HCT116 (cell line): ENCODE results near the gene UNC5C. TPM values are rescaled to one million over a fixed set of nuclear protein-coding genes. Genes with fewer than 3 reads are reported as not detected.

Source experiments
- ATAC-seq: fragments of 200-7000 bp; cut with Tn5 transposase; 2 replicates; pipeline ENCODE4 v1.9.1; 2020; ENCODE audit warnings: mild to moderate bottlenecking, moderate library complexity
- BruUV-seq: library from RNA; stranded (reverse); fragments of 400-500 nt; replicated peaks from 2 replicates; lab custom pipeline; 2021; lab: Mats Ljungman, UMichigan
- CTCF ChIA-PET: fragments of 300-600 bp; sonication (Branson Sonifier 250); formaldehyde crosslinking; loops from one replicate; lab custom pipeline; 2021; ENCODE audit warnings: antibody characterized with exemption; lab: Charles Lee
- POLR2A ChIA-PET: fragments of 300-600, 350-600 bp; sonication (Branson Sonifier 250); formaldehyde crosslinking; loops from one replicate; lab custom pipeline; 2021; ENCODE audit warnings: antibody characterized with exemption; lab: Charles Lee
- RAD21 ChIA-PET, 2 experiments: fragments of 300-600 bp; sonication (Branson Sonifier 250); formaldehyde crosslinking; loops; one replicate each; lab custom pipeline; 2023; ENCODE audit warnings: low total read pairs in 2 of 2; ENCODE audit not compliant: uncharacterized antibody in 2 of 2, unreplicated experiment in 2 of 2, low non-redundant PET in 1 of 2; lab: Charles Lee
- DNase-seq: peaks from one replicate; pipeline ENCODE4 v3.0.0-alpha.2; 2010; ENCODE audit warnings: low read depth, low spot score
- H2AFZ ChIP-seq: fragments of 200-600 bp; shearing (Covaris generic), sonication (generic); 2 replicates; pipeline ENCODE4 v1.6.1; 2017; ENCODE audit warnings: low read depth, mixed run types, mixed read lengths, antibody characterized with exemption, low read length; ENCODE audit not compliant: poor library complexity, severe bottlenecking
- H3K27ac ChIP-seq: 2 replicates; pipeline ENCODE4 v1.5.1; 2012; ENCODE audit warnings: low read depth, low read length
- H3K27me3 ChIP-seq: fragments of 200-600 bp; sonication (generic); 2 replicates; pipeline ENCODE4 v1.6.1; 2016; ENCODE audit warnings: mixed run types, low read length, mixed read lengths; ENCODE audit not compliant: insufficient read depth
- H3K36me3 ChIP-seq, 2 experiments: fragments of 200-500 bp in 1 of 2; fragments of 200-600 bp in 1 of 2; sonication (Bioruptor generic) in 1 of 2; sonication (generic) in 1 of 2; 2 replicates each; pipeline versions ENCODE4 v1.5.1 to v1.6.1; 2014 to 2016; ENCODE audit warnings: low read length in 2 of 2, inconsistent platforms in 1 of 2, mixed read lengths in 1 of 2, mixed run types in 1 of 2; ENCODE audit not compliant: insufficient read depth in 2 of 2, control insufficient read depth in 1 of 2
- H3K4me1 ChIP-seq, 2 experiments: fragments of 200-600 bp in 1 of 2; sonication (generic) in 1 of 2; 2 replicates each; pipeline versions ENCODE4 v1.5.1 to v1.6.1; 2012 to 2017; ENCODE audit warnings: low read length in 2 of 2, inconsistent platforms in 1 of 2, mild to moderate bottlenecking in 1 of 2, mixed read lengths in 1 of 2, mixed run types in 1 of 2, moderate library complexity in 1 of 2; ENCODE audit not compliant: insufficient read depth in 2 of 2, control insufficient read depth in 1 of 2
- H3K4me2 ChIP-seq: fragments of 200-600 bp; sonication (generic); 2 replicates; pipeline ENCODE4 v1.6.1; 2017; ENCODE audit warnings: mixed run types, low read length, mixed read lengths
- H3K4me3 ChIP-seq, 2 experiments: fragments of 200-600 bp in 1 of 2; sonication (generic) in 1 of 2; replicated peaks in 1 of 2; 2 replicates each; pipeline ENCODE4 v1.5.1; 2011 to 2016; ENCODE audit warnings: low read length in 2 of 2, control low read depth in 1 of 2, low read depth in 1 of 2, mild to moderate bottlenecking in 1 of 2, mixed read lengths in 1 of 2, mixed run types in 1 of 2
- H3K79me2 ChIP-seq: fragments of 200-600 bp; sonication (generic); 2 replicates; pipeline ENCODE4 v1.6.1; 2017; ENCODE audit warnings: mild to moderate bottlenecking, mixed run types, low read length, moderate library complexity, mixed read lengths; ENCODE audit not compliant: insufficient read depth
- H3K9ac ChIP-seq: fragments of 200-600 bp; sonication (generic); 2 replicates; pipeline ENCODE4 v1.6.1; 2016; ENCODE audit warnings: low read length, mixed read lengths
- H3K9me2 ChIP-seq: fragments of 200-600 bp; sonication (generic), shearing (Covaris generic); 2 replicates; pipeline ENCODE4 v1.6.1; 2017; ENCODE audit warnings: mixed run types, mild to moderate bottlenecking, moderate library complexity; ENCODE audit not compliant: insufficient read depth
- H3K9me3 ChIP-seq, 2 experiments: fragments of 200-500 bp in 1 of 2; fragments of 200-600 bp in 1 of 2; sonication (Bioruptor generic) in 1 of 2; sonication (generic) in 1 of 2; 2 replicates each; pipeline ENCODE4 v1.6.1; 2014 to 2017; ENCODE audit warnings: low read length in 2 of 2, mixed read lengths in 2 of 2, inconsistent platforms in 1 of 2, low read depth in 1 of 2, mild to moderate bottlenecking in 1 of 2, mixed run types in 1 of 2, moderate library complexity in 1 of 2; ENCODE audit not compliant: control insufficient read depth in 1 of 2, insufficient read depth in 1 of 2
- H4K20me1 ChIP-seq: fragments of 200-600 bp; sonication (generic), shearing (Covaris generic); 2 replicates; pipeline ENCODE4 v1.6.1; 2017; ENCODE audit warnings: mixed run types, mild to moderate bottlenecking, moderate library complexity; ENCODE audit not compliant: insufficient read depth
- CBX3 ChIP-seq: IDR thresholded peaks from 2 replicates; pipeline ENCODE4 v1.6.1; 2012; ENCODE audit warnings: low read depth
- CEBPB ChIP-seq: IDR thresholded peaks from 2 replicates; pipeline ENCODE4 v1.6.1; 2012; ENCODE audit warnings: low read depth
- EGR1 ChIP-seq: IDR thresholded peaks from 2 replicates; pipeline ENCODE4 v1.6.1; 2012; ENCODE audit warnings: low read depth
- EZH2phosphoT487 ChIP-seq: fragments of 200-600 bp; IDR thresholded peaks from 2 replicates; pipeline ENCODE4 v1.6.1; 2018; ENCODE audit warnings: antibody characterized with exemption, borderline replicate concordance
- FOSL1 ChIP-seq: IDR thresholded peaks from 2 replicates; pipeline ENCODE4 v1.6.1; 2012; ENCODE audit warnings: low read depth
- JUND ChIP-seq: IDR thresholded peaks from 2 replicates; pipeline ENCODE4 v1.6.1; 2012
- POLR2A ChIP-seq: IDR thresholded peaks from 2 replicates; pipeline ENCODE4 v1.7.0; 2011; ENCODE audit warnings: borderline replicate concordance; ENCODE audit not compliant: insufficient read depth, insufficient read length; ENCODE audit errors: extremely low read depth
- POLR2AphosphoS5 ChIP-seq: IDR thresholded peaks from 2 replicates; pipeline ENCODE4 v1.6.1; 2011; ENCODE audit warnings: mild to moderate bottlenecking, low read depth, low read length, moderate library complexity
- SIN3A ChIP-seq: IDR thresholded peaks from 2 replicates; pipeline ENCODE4 v1.6.1; 2012; ENCODE audit warnings: low read depth
- SP1 ChIP-seq: IDR thresholded peaks from 2 replicates; pipeline ENCODE4 v1.6.1; 2012; ENCODE audit warnings: low read depth
- SRF ChIP-seq: IDR thresholded peaks from 2 replicates; pipeline ENCODE4 v1.6.1; 2012; ENCODE audit warnings: low read depth
- TCF7L2 ChIP-seq: IDR thresholded peaks from 2 replicates; pipeline ENCODE4 v1.7.0; 2011; ENCODE audit warnings: borderline replicate concordance, inconsistent platforms; ENCODE audit not compliant: insufficient read depth, insufficient read length; ENCODE audit errors: extremely low read depth
- YY1 ChIP-seq: IDR thresholded peaks from 2 replicates; pipeline ENCODE4 v1.6.1; 2011; ENCODE audit warnings: low read length, low read depth, moderate library complexity, mild to moderate bottlenecking; ENCODE audit not compliant: insufficient replicate concordance; ENCODE audit errors: extremely low read depth
- ZFX ChIP-seq: fragments of 450-650 bp; IDR thresholded peaks from 2 replicates; pipeline ENCODE4 v1.6.1; 2017
- ZNF274 ChIP-seq: fragments of 200-500 bp; sonication (Bioruptor generic); IDR thresholded peaks from 2 replicates; pipeline ENCODE4 v1.6.1; 2014; ENCODE audit warnings: mild to moderate bottlenecking, low read depth, low read length, inconsistent platforms
- intact Hi-C: fragments of 100-400 bp; cut with micrococcal nuclease; formaldehyde crosslinking; loops from 2 replicates; pipeline ENCODE4 v1.10.0; 2022
- total RNA-seq: library from RNA; stranded (reverse); gene quantifications from one replicate; pipeline ENCODE4 v1.2.1, GENCODE V29; 2021; ENCODE audit not compliant: unreplicated experiment
- TF ChIP-seq, protein P1 (sequence below): IDR thresholded peaks from 2 replicates; pipeline ENCODE4 v1.6.1; 2012
- TF ChIP-seq, protein P2 (sequence below): IDR thresholded peaks from 2 replicates; pipeline ENCODE4 v1.6.1; 2012
- TF ChIP-seq, protein P3 (sequence below): IDR thresholded peaks from 2 replicates; pipeline ENCODE4 v1.6.1; 2011; ENCODE audit warnings: mild to moderate bottlenecking, low read length, moderate library complexity; ENCODE audit not compliant: insufficient replicate concordance; ENCODE audit errors: extremely low read depth
- TF ChIP-seq, protein P4 (sequence below), 3 experiments: fragments of 200-600 bp in 1 of 3; sonication (generic) in 1 of 3; IDR thresholded peaks in 2 of 3; conservative IDR thresholded peaks in 1 of 3; 2 replicates each; pipeline ENCODE4 v1.5.1; 2012 to 2017; ENCODE audit warnings: low read depth in 2 of 3, low read length in 2 of 3, antibody characterized with exemption in 1 of 3, borderline replicate concordance in 1 of 3, control low read depth in 1 of 3, mild to moderate bottlenecking in 1 of 3, mixed read lengths in 1 of 3, mixed run types in 1 of 3, moderate library complexity in 1 of 3; ENCODE audit not compliant: insufficient read depth in 1 of 3

The UNC5C gene
- total RNA-seq, 1 experiment from 2014 or later = not detected

DNA sequence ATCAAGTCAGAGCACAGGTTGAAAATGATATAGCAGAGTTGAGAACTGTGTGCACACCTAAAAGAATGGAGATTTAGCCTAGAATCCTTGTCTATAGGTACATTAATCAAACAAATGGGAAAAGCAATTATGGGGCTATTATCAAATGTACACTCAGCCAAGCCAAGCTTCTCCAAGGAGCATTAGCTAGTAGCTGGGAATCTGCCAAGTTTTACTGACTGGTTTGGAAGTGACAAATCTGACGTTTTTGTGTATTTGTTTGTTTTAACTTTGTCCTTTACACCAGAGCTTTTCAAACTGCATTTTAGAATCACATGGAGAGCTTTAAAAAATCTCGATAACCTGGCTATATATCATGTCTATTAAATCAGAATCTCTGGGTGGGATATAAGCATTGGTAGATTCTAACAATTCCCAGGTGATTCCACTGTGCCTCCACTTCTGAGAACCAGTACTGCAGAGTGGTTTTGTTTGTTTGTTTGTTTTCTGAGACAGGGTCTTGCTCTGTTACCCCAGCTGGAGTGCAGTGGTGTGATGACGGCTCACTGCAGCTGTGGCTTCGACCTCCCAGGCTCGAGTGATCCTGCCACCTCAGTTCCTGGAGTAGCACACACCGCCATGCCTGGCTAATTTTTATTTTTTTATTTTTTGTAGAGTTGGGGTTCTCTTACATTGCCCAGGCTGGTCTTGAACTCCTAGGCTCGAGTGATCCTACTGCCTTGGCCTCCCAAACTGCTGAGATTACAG is 279.8 kb downstream of the UNC5C start:
- ATAC-seq (no peak), DNase-seq (no peak)
- Histone ChIP-seq H3K27me3 (no peaks in the 10 kb centered on the region), H3K27ac (no peak overlapping the region), H4K20me1 (no peaks in the 10 kb centered on the region), H3K9ac (no peak overlapping the region), H3K4me1 (peaks cover 0 to 8% of the 10 kb centered on the region in 2 experiments; a peak in 1 of 4 replicates), H3K4me3 (no peak overlapping the region), H3K9me3 (no peaks in the 10 kb centered on the region), H3K36me3 (no peaks in the 10 kb centered on the region), H3K79me2 (no peaks in the 10 kb centered on the region), H3K4me2 (no peak overlapping the region), H3K9me2 (no peaks in the 10 kb centered on the region), H2AFZ (no peak overlapping the region)
- ChIA-PET RAD21 (no interaction called here), CTCF (no interaction called here), POLR2A (no interaction called here)
- intact Hi-C loops = no loop called here
- BruUV-seq = no TSS peak
- no peak for TF ChIP-seq YY1
- TF ChIP-seq CEBPB = no peak
- no peak for TF ChIP-seq POLR2A
- TF ChIP-seq, protein P1, sequence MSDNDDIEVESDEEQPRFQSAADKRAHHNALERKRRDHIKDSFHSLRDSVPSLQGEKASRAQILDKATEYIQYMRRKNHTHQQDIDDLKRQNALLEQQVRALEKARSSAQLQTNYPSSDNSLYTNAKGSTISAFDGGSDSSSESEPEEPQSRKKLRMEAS = no peak
- no peak for TF ChIP-seq EGR1
- no peak for TF ChIP-seq TCF7L2
- TF ChIP-seq FOSL1 = no peak
- TF ChIP-seq EZH2phosphoT487 = no peak
- no peak for TF ChIP-seq JUND
- TF ChIP-seq SP1 = no peak
- no peak for TF ChIP-seq ZNF274
- no peak for TF ChIP-seq CBX3
- TF ChIP-seq, protein P2, sequence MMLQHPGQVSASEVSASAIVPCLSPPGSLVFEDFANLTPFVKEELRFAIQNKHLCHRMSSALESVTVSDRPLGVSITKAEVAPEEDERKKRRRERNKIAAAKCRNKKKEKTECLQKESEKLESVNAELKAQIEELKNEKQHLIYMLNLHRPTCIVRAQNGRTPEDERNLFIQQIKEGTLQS = no peak
- TF ChIP-seq ZFX = no peak
- no peak for TF ChIP-seq SIN3A
- TF ChIP-seq, protein P3, sequence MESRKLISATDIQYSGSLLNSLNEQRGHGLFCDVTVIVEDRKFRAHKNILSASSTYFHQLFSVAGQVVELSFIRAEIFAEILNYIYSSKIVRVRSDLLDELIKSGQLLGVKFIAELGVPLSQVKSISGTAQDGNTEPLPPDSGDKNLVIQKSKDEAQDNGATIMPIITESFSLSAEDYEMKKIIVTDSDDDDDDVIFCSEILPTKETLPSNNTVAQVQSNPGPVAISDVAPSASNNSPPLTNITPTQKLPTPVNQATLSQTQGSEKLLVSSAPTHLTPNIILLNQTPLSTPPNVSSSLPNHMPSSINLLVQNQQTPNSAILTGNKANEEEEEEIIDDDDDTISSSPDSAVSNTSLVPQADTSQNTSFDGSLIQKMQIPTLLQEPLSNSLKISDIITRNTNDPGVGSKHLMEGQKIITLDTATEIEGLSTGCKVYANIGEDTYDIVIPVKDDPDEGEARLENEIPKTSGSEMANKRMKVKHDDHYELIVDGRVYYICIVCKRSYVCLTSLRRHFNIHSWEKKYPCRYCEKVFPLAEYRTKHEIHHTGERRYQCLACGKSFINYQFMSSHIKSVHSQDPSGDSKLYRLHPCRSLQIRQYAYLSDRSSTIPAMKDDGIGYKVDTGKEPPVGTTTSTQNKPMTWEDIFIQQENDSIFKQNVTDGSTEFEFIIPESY = no peak
- TF ChIP-seq POLR2AphosphoS5 = no peak
- TF ChIP-seq SRF = no peak
- TF ChIP-seq, protein P4, sequence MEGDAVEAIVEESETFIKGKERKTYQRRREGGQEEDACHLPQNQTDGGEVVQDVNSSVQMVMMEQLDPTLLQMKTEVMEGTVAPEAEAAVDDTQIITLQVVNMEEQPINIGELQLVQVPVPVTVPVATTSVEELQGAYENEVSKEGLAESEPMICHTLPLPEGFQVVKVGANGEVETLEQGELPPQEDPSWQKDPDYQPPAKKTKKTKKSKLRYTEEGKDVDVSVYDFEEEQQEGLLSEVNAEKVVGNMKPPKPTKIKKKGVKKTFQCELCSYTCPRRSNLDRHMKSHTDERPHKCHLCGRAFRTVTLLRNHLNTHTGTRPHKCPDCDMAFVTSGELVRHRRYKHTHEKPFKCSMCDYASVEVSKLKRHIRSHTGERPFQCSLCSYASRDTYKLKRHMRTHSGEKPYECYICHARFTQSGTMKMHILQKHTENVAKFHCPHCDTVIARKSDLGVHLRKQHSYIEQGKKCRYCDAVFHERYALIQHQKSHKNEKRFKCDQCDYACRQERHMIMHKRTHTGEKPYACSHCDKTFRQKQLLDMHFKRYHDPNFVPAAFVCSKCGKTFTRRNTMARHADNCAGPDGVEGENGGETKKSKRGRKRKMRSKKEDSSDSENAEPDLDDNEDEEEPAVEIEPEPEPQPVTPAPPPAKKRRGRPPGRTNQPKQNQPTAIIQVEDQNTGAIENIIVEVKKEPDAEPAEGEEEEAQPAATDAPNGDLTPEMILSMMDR (IDR thresholded peaks at IDR 0.05 in 2 of 3, conservative IDR thresholded peaks at IDR 0.05 in 1 of 3; ENCODE audit: borderline replicate concordance in 1 of 3, insufficient read depth in 1 of 3, low read depth in 2 of 3, low read length in 2 of 3) = no peak
